Mucosa of descending colon (tissue), 3 donors: ENCODE data around the gene ZNF675. TPM values are rescaled to one million over a fixed set of nuclear protein-coding genes. Genes with fewer than 3 reads are reported as not detected.
"Not testable (repeated sequence)": the region's sequence is repeated elsewhere in the genome, so short reads cannot be mapped to it uniquely, and the experiment has no call there.

Experiments
- ATAC-seq: fragments of 200-7000 bp; cut with Tn5 transposase; one replicate; pipeline ENCODE4 v1.9.1; 2020; ENCODE audit warnings: mild to moderate bottlenecking, moderate library complexity
- DNase-seq, 3 donors: peaks; one replicate each; pipeline ENCODE4 v3.0.0-alpha.2; 2020
- H3K36me3 ChIP-seq: fragments of 200-600 bp; one replicate; pipeline ENCODE4 v1.8.0; 2021; ENCODE audit warnings: low read depth, mild to moderate bottlenecking
- H3K4me1 ChIP-seq: fragments of 200-600 bp; one replicate; pipeline ENCODE4 v1.8.0; 2021; ENCODE audit warnings: low read depth, mild to moderate bottlenecking
- H3K4me3 ChIP-seq: fragments of 200-600 bp; one replicate; pipeline ENCODE4 v1.8.0; 2021; ENCODE audit warnings: mild to moderate bottlenecking
- H3K9me3 ChIP-seq: fragments of 200-600 bp; one replicate; pipeline ENCODE4 v1.8.0; 2021; ENCODE audit warnings: mild to moderate bottlenecking
- intact Hi-C, 2 donors: fragments of 100-400 bp; cut with DNase I in 1 of 2; cut with micrococcal nuclease in 1 of 2; formaldehyde crosslinking; loops; one replicate each; pipeline versions ENCODE4 v1.11.0 to v1.11.1; 2022; cut with DNase I, micrococcal nuclease
- total RNA-seq, 3 donors: library from RNA; stranded (reverse); fragmentation: NEBNext Ultra II Directional in 2 of 3; extraction: Animal tissue kit (Norgen Biotek cat#: 25700) in 2 of 3; gene quantifications; one replicate each; pipeline versions ENCODE4 v1.2.1 to v1.2.4, GENCODE V29; 2021 to 2023
- TF ChIP-seq, protein P1 (sequence below): fragments of 200-600 bp; IDR thresholded peaks from one replicate; pipeline ENCODE4 v1.8.0; 2022; ENCODE audit warnings: antibody characterized with exemption, mild to moderate bottlenecking
- donor health status: DM: no; HTN: no; CAD: no; lungs with moderate emphysema.
- donor health status: DM: no; HTN: no; CAD: no.
- donor health status: DM: no; HTN: yes; CAD: no.

ZNF675 gene
- total RNA-seq, 3 donors from 2014 or later, result 9.5 to 21.5 (median 14.3) TPM

DNA sequence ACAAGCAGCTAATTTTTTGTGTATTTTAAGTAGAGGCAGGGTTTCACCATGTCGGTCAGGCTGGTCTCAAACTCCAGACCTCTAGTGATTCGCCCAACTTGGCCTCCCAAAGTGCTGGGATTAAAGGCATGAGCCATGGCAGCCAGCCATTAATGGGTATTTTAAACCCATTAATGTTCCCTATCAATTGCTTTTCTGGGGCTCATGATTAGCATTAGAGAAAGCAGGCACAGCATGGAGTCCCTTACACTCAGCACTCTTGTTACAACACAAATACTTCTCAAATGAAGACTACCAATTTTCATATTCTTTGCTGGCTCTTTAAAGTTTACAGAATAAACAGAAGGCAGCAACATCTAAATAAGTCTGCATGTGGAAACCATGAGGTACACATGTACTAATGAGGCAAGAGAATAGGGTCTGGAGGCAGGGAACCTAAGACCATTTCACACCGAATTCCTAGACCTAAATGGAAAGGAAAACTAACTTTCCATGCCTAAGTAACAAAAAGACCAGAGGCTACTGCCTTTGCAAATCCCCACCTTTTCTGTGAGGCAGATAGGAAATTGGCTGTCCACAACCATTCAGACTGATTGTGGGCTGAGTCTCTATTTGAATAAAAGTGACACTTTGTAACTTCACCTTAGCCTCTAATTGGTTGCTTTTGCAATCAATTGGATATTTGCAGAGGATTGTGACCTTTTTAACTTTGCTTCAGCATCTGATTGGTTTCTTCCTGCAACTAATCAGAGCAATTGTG is 21.2 kb downstream of the ZNF675 start:
- ATAC-seq, result no peak
- DNase-seq, result no peak
- Histone ChIP-seq H3K4me1 (no peaks in the 10 kb centered on the region), H3K4me3 (no peak overlapping the region), H3K36me3 (peaks cover 10% of the 10 kb centered on the region), H3K9me3 (peaks cover 76% of the 10 kb centered on the region)
- TF ChIP-seq, protein P1, sequence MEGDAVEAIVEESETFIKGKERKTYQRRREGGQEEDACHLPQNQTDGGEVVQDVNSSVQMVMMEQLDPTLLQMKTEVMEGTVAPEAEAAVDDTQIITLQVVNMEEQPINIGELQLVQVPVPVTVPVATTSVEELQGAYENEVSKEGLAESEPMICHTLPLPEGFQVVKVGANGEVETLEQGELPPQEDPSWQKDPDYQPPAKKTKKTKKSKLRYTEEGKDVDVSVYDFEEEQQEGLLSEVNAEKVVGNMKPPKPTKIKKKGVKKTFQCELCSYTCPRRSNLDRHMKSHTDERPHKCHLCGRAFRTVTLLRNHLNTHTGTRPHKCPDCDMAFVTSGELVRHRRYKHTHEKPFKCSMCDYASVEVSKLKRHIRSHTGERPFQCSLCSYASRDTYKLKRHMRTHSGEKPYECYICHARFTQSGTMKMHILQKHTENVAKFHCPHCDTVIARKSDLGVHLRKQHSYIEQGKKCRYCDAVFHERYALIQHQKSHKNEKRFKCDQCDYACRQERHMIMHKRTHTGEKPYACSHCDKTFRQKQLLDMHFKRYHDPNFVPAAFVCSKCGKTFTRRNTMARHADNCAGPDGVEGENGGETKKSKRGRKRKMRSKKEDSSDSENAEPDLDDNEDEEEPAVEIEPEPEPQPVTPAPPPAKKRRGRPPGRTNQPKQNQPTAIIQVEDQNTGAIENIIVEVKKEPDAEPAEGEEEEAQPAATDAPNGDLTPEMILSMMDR, result no peak
- intact Hi-C loops, result no loop called here

DNA sequence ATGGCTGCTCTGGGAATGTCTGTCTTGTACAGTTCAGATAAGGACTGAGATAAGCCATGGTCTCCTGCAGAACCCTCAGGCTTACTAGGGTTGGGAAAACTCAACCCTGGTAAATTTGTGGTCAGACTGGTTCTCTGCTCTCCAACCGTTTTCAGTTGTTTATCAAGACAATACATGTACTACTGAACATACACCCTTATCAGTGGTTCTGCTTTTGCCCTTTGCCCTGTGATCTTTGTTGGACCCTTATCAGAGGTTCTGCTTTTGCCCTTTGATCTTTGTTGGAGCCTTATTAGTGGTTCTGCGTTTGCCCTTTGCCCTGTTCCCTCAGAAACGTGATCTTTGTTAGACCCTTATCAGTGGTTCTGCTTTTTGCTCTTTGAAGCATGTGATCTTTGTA is 37.2 kb downstream of the ZNF675 start:
- H3K36me3 ChIP-seq, intact Hi-C loops, ATAC-seq, H3K4me3 ChIP-seq, H3K4me1 ChIP-seq, DNase-seq: not testable (repeated sequence)
- H3K9me3 ChIP-seq, result peaks cover 87% of the 10 kb centered on the region

Other genes starting within 250 kb of the ZNF675 start
- 1 to 10 TPM; 2.1 to 5.4 (median 3.3) TPM for gene ZNF681, start 71.7 kb upstream of the ZNF675 start, total RNA-seq
- 1 to 10 TPM; 1.7 to 8.5 (median 1.9) TPM for gene ZNF726, start 227.7 kb upstream of the ZNF675 start, total RNA-seq